Hepatocyte (in vitro differentiated cells): ENCODE data around the gene PTPN11. TPM values are rescaled to one million over a fixed set of nuclear protein-coding genes. Genes with fewer than 3 reads are reported as not detected.

Experiments
- DNase-seq: peaks from one replicate; pipeline ENCODE4 v3.0.0-alpha.2; 2016; ENCODE audit warnings: low spot score
- H2AFZ ChIP-seq: fragments of 200-600 bp; sonication (generic); 2 replicates; pipeline ENCODE4 v1.6.0; 2016; ENCODE audit warnings: antibody characterized with exemption, mild to moderate bottlenecking
- H3K27ac ChIP-seq: fragments of 200-600 bp; sonication (generic); 2 replicates; pipeline ENCODE4 v1.5.1; 2016; ENCODE audit warnings: mild to moderate bottlenecking
- H3K27me3 ChIP-seq: fragments of 200-600 bp; sonication (generic); 2 replicates; pipeline ENCODE4 v1.6.1; 2016
- H3K36me3 ChIP-seq: fragments of 200-600 bp; sonication (generic); replicated peaks from 2 replicates; pipeline ENCODE4 v1.5.1; 2016; ENCODE audit warnings: low read depth; ENCODE audit not compliant: insufficient read depth
- H3K4me1 ChIP-seq: fragments of 200-600 bp; sonication (generic); 2 replicates; pipeline ENCODE4 v1.5.1; 2016; ENCODE audit warnings: mild to moderate bottlenecking, moderate library complexity; ENCODE audit not compliant: insufficient read depth
- H3K4me2 ChIP-seq: fragments of 200-600 bp; sonication (generic); 2 replicates; pipeline ENCODE4 v1.6.0; 2016
- H3K4me3 ChIP-seq: fragments of 200-600 bp; sonication (generic); 2 replicates; pipeline ENCODE4 v1.5.1; 2016; ENCODE audit warnings: mild to moderate bottlenecking
- H3K79me2 ChIP-seq: fragments of 200-600 bp; sonication (generic); 2 replicates; pipeline ENCODE4 v1.6.0; 2017; ENCODE audit warnings: mild to moderate bottlenecking
- H3K9me2 ChIP-seq: fragments of 200-600 bp; sonication (generic); replicated peaks from 2 replicates; pipeline ENCODE4 v1.6.0; 2017; ENCODE audit warnings: mild to moderate bottlenecking; ENCODE audit not compliant: insufficient read depth
- H3K9me3 ChIP-seq: fragments of 200-600 bp; sonication (generic); 2 replicates; pipeline ENCODE4 v1.5.1; 2016; ENCODE audit warnings: low read depth, mild to moderate bottlenecking
- H4K20me1 ChIP-seq: fragments of 200-600 bp; sonication (generic); 2 replicates; pipeline ENCODE4 v1.6.0; 2016; ENCODE audit warnings: mild to moderate bottlenecking; ENCODE audit not compliant: insufficient read depth, poor library complexity, severe bottlenecking
- EZH2 ChIP-seq: fragments of 200-600 bp; sonication (generic); IDR thresholded peaks from 2 replicates; pipeline ENCODE4 v1.6.1; 2016; ENCODE audit warnings: antibody characterized with exemption, mild to moderate bottlenecking, borderline replicate concordance
- EZH2phosphoT487 ChIP-seq: fragments of 200-600 bp; sonication (generic); IDR thresholded peaks from one replicate; pipeline ENCODE4 v1.6.1; 2018; ENCODE audit warnings: antibody characterized with exemption, mild to moderate bottlenecking, low read depth, moderate library complexity; ENCODE audit not compliant: unreplicated experiment, severe bottlenecking
- WGBS: methylation state at CpG from one replicate; pipeline ENCODE4 v1.1.6; 2016; ENCODE audit warnings: low lambda C conversion rate; ENCODE audit errors: missing lambda C conversion rate; 5-methylcytosine and 5-hydroxymethylcytosine counted together
- polyA plus RNA-seq: library from polyadenylated mRNA; unstranded; fragments of >200 nt; fragmentation: Nextera tagmentation; extraction: Ambion mirVana; gene quantifications from 2 replicates; pipeline ENCODE4 v1.2.1, GENCODE V29; 2016
- total RNA-seq: library from RNA; depleted of rRNA; stranded (reverse); fragments of >200 nt; gene quantifications from 2 replicates; pipeline ENCODE4 v1.2.3, GENCODE V29; 2014
- TF ChIP-seq, protein P1 (sequence below): fragments of 200-600 bp; sonication (generic); IDR thresholded peaks from 2 replicates; pipeline ENCODE4 v1.5.1; 2016; ENCODE audit warnings: antibody characterized with exemption, mild to moderate bottlenecking; ENCODE audit not compliant: poor library complexity

The PTPN11 gene
- total and polyA plus RNA-seq, 2 experiments from 2014 or later, result 66.6 to 102 TPM

DNA sequence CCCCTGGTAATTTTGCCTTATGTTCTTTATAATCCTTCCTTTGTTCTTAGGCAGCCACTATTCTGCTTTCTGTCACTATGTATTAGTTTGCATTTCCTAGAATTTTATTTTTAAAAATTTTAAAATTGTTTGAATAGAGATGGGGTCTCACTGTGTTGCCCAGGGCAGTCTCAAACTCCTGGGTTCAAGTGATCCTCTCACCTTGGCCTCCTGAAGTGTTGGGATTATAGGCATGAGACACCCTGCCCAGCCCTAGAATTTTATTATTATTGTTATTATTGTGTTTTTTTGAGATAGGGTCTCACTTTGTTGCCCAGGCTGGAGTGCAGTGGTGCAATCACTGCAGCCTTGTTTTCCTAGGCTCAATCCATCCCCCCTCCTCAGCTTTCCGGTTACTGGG, 2.6 kb downstream of the PTPN11 start:
- Histone ChIP-seq H3K27me3 (no peaks in the 10 kb centered on the region), H3K27ac (peak overlapping the region; percentile 68), H3K9me3 (no peaks in the 10 kb centered on the region), H3K9me2 (no peaks in the 10 kb centered on the region), H3K36me3 (no peaks in the 10 kb centered on the region), H3K79me2 (peaks cover 78% of the 10 kb centered on the region), H3K4me3 (no peak overlapping the region), H2AFZ (no peak overlapping the region), H3K4me1 (peaks cover 37% of the 10 kb centered on the region), H3K4me2 (peak overlapping the region; percentile 80), H4K20me1 (peaks cover 32% of the 10 kb centered on the region)
- TF ChIP-seq EZH2 (no peak), EZH2phosphoT487 (no peak)
- TF ChIP-seq, protein P1, sequence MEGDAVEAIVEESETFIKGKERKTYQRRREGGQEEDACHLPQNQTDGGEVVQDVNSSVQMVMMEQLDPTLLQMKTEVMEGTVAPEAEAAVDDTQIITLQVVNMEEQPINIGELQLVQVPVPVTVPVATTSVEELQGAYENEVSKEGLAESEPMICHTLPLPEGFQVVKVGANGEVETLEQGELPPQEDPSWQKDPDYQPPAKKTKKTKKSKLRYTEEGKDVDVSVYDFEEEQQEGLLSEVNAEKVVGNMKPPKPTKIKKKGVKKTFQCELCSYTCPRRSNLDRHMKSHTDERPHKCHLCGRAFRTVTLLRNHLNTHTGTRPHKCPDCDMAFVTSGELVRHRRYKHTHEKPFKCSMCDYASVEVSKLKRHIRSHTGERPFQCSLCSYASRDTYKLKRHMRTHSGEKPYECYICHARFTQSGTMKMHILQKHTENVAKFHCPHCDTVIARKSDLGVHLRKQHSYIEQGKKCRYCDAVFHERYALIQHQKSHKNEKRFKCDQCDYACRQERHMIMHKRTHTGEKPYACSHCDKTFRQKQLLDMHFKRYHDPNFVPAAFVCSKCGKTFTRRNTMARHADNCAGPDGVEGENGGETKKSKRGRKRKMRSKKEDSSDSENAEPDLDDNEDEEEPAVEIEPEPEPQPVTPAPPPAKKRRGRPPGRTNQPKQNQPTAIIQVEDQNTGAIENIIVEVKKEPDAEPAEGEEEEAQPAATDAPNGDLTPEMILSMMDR, result no peak
- WGBS, result 100% methylated on average over 1 of the region's 1 CpG
- DNase-seq, result no peak

DNA sequence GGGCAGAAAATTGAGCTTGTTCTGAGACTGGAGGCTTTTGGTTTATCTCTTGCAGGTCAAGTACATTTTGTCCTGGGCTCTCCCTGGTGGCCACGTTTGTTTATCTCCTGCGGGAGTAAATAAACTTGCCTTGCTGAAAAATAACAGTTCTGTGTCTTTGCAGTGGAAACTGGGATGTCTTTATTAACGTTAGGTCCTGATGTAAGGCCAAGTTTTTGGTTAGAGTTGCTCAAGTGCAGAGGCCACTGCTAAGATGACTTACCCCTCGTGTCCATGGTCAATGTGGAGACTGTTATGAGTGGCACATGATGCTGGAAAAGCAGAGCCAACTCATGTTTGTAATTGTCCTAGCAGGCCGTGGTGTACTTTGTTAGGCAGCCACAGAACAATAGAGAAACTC, 3.8 kb downstream of the PTPN11 start:
- H3K27ac ChIP-seq, result peak overlapping the region; percentile 68
- no peaks in the 10 kb centered on the region for H3K9me2 ChIP-seq
- no peak overlapping the region for H3K4me3 ChIP-seq
- H4K20me1 ChIP-seq, result peaks cover 35% of the 10 kb centered on the region
- peak; percentile 38 for DNase-seq
- H3K79me2 ChIP-seq, result peaks cover 89% of the 10 kb centered on the region
- no peak overlapping the region for H2AFZ ChIP-seq
- TF ChIP-seq EZH2 (no peak), EZH2phosphoT487 (no peak)
- TF ChIP-seq, protein P1, result no peak
- no peaks in the 10 kb centered on the region for H3K27me3 ChIP-seq
- no peaks in the 10 kb centered on the region for H3K36me3 ChIP-seq
- no peaks in the 10 kb centered on the region for H3K9me3 ChIP-seq
- H3K4me1 ChIP-seq, result peaks cover 37% of the 10 kb centered on the region
- WGBS, result 56% methylated on average over 5 of the region's 5 CpGs
- peak overlapping the region; percentile 80 for H3K4me2 ChIP-seq

DNA sequence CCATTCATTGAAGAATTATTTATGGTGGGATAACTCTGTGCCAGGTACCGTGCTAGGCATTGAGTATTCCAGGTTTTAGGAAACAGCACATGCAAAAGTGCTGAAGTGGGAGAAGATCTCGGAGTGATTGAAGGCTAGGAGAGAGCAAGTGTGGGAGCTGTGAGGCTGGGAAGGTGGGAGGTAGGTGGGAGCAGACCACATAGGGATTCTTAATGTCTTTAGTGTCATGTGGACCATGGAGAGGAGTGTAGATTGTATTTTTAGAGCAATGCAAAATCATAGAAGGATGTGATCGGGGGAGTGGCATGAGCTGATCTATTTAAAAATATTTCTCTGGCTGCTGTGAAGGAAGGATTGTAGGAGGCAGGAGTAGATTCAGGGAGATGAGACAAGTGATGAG, 5.4 kb downstream of the PTPN11 start:
- TF ChIP-seq EZH2, result no peak
- TF ChIP-seq, protein P1, result no peak
- no peak for TF ChIP-seq EZH2phosphoT487
- Histone ChIP-seq H3K36me3 (no peaks in the 10 kb centered on the region), H3K79me2 (peaks cover 100% of the 10 kb centered on the region), H3K9me2 (no peaks in the 10 kb centered on the region), H2AFZ (no peak overlapping the region), H3K4me2 (no peak overlapping the region), H3K4me3 (no peak overlapping the region), H3K9me3 (no peaks in the 10 kb centered on the region), H4K20me1 (peaks cover 48% of the 10 kb centered on the region), H3K27me3 (no peaks in the 10 kb centered on the region), H3K4me1 (peaks cover 33% of the 10 kb centered on the region), H3K27ac (peak overlapping the region; percentile 62)
- DNase-seq, result no peak
- WGBS, result 92% methylated on average over 3 of the region's 3 CpGs
